Omental fat pad (tissue), 4 donors: Measurements from ENCODE around the gene FGGY. TPM values are rescaled to one million over a fixed set of nuclear protein-coding genes. Genes with fewer than 3 reads are reported as not detected.

Experiments used
- ATAC-seq: fragments of 150-250 bp; one replicate; pipeline ENCODE4 v1.9.1; 2016; ENCODE audit warnings: mild to moderate bottlenecking, moderate library complexity; ENCODE audit not compliant: low FRiP score
- DNase-seq: peaks from one replicate; pipeline ENCODE4 v3.0.0-alpha.2; 2019; ENCODE audit warnings: low spot score
- CTCF ChIP-seq, 3 donors: fragments of 450-650 bp; IDR thresholded peaks; one replicate each; pipeline ENCODE4 v1.5.1; 2016 to 2017; ENCODE audit warnings: antibody characterized with exemption in 3 of 3, mild to moderate bottlenecking in 3 of 3, moderate library complexity in 2 of 3
- total RNA-seq, 4 donors: library from RNA; depleted of rRNA; stranded (reverse); fragments of >200 nt; gene quantifications; one replicate each; pipeline ENCODE4 v1.1.0, GENCODE V29; 2016

FGGY gene
- total RNA-seq, 4 donors from 2014 or later: 4.9 to 20.6 (median 10.7) TPM

- ATAC-seq: no peak
- no peak for DNase-seq
These were observed 454.9 kb downstream of the FGGY start for GRCh38 chr1:59751801-59752200.

GRCh38 chr1:59752556-59753414 lies 455.9 kb downstream of the FGGY start:
- DNase-seq: no peak
- no peak for TF ChIP-seq CTCF (IDR thresholded peaks at IDR 0.05)
- ATAC-seq: no peak

More at GRCh38 chr1:59751801-59752200, 454.9 kb downstream of the FGGY start:
- TF ChIP-seq CTCF (IDR thresholded peaks at IDR 0.05): no peak

- no peak for DNase-seq
- ATAC-seq: peak; percentile 57
- TF ChIP-seq CTCF (IDR thresholded peaks at IDR 0.05): no peak
These were observed 458.3 kb downstream of the FGGY start for GRCh38 chr1:59755069-59755685.

GRCh38 chr1:59757197-59757747 lies 460.4 kb downstream of the FGGY start:
- TF ChIP-seq CTCF (IDR thresholded peaks at IDR 0.05): no peak
- ATAC-seq: no peak
- DNase-seq: no peak

GRCh38 chr1:59759156-59759925 lies 462.4 kb downstream of the FGGY start:
- TF ChIP-seq CTCF (IDR thresholded peaks at IDR 0.05): peak in 2 of 3 donors; percentile 84 to 93
- ATAC-seq (peak; percentile 91), DNase-seq (peak; percentile 39)

GRCh38 chr1:59761443-59761842 lies 464.5 kb downstream of the FGGY start:
- no peak for ATAC-seq
- no peak for TF ChIP-seq CTCF (IDR thresholded peaks at IDR 0.05)
- no peak for DNase-seq
